WTC11 (cell line): ENCODE results near the gene CAMK1G. TPM values are rescaled to one million over a fixed set of nuclear protein-coding genes. Genes with fewer than 3 reads are reported as not detected.
A peak's percentile ranks its signal among the peaks of the same experiment; 100 is the strongest.

Source experiments
- ATAC-seq: fragments of 200-7000 bp; cut with Tn5 transposase; 2 replicates; pipeline ENCODE4 v1.10.0; 2021; ENCODE audit warnings: mild to moderate bottlenecking, moderate library complexity
- CTCF ChIA-PET: fragments of 300-600 bp; sonication (Branson Sonifier 250); formaldehyde crosslinking; loops from one replicate; lab custom pipeline; 2021; ENCODE audit warnings: antibody characterized with exemption; lab: Charles Lee
- POLR2A ChIA-PET: fragments of 350-600 bp; sonication (Branson Sonifier 250); formaldehyde crosslinking; loops from one replicate; lab custom pipeline; 2021; ENCODE audit warnings: antibody characterized with exemption; lab: Charles Lee
- DNase-seq: peaks from one replicate; pipeline ENCODE4 v3.0.0; 2021; ENCODE audit warnings: low spot score
- H3K27ac Mint-ChIP-seq: 2 replicates; pipeline ENCODE4 v1.8.0; 2021; ENCODE audit warnings: mixed read lengths
- H3K27me3 Mint-ChIP-seq: 2 replicates; pipeline ENCODE4 v1.8.0; 2021; ENCODE audit warnings: low read depth, mild to moderate bottlenecking, moderate library complexity, mixed read lengths
- H3K36me3 Mint-ChIP-seq: 2 replicates; pipeline ENCODE4 v1.8.0; 2021; ENCODE audit warnings: mixed read lengths
- H3K4me1 Mint-ChIP-seq: 2 replicates; pipeline ENCODE4 v1.8.0; 2022; ENCODE audit warnings: mixed read lengths
- H3K4me3 Mint-ChIP-seq: 2 replicates; pipeline ENCODE4 v1.8.0; 2021; ENCODE audit warnings: mild to moderate bottlenecking, moderate library complexity, mixed read lengths
- H3K9me3 Mint-ChIP-seq: 2 replicates; pipeline ENCODE4 v1.8.0; 2021; ENCODE audit warnings: mixed read lengths
- ELF4 ChIP-seq: sonication (generic); formaldehyde crosslinking; IDR thresholded peaks from 2 replicates; pipeline ENCODE4 v1.8.1; 2022; ENCODE audit warnings: low read depth, mild to moderate bottlenecking, moderate library complexity, missing genetic modification reagents
- FOXK1 ChIP-seq: sonication (generic); formaldehyde crosslinking; IDR thresholded peaks from 2 replicates; pipeline ENCODE4 v1.8.0; 2022; ENCODE audit warnings: mild to moderate bottlenecking, moderate library complexity, missing genetic modification reagents
- MXD4 ChIP-seq: fragments of 250-450 bp; sonication (Bioruptor Pico); IDR thresholded peaks from 2 replicates; pipeline ENCODE4 v1.8.0; 2021; ENCODE audit warnings: mild to moderate bottlenecking, moderate library complexity, borderline replicate concordance
- NFE2L1 ChIP-seq: sonication (generic); formaldehyde crosslinking; IDR thresholded peaks from 2 replicates; pipeline ENCODE4 v1.8.1; 2023; ENCODE audit warnings: missing genetic modification reagents
- NFYB ChIP-seq: sonication (generic); formaldehyde crosslinking; conservative IDR thresholded peaks from 2 replicates; pipeline ENCODE4 v1.8.0; 2022; ENCODE audit warnings: low read depth, missing genetic modification reagents
- NR2C2 ChIP-seq: sonication (generic); formaldehyde crosslinking; IDR thresholded peaks from 2 replicates; pipeline ENCODE4 v1.8.0; 2022; ENCODE audit warnings: mild to moderate bottlenecking, missing genetic modification reagents
- PRRX2 ChIP-seq: fragments of 250-450 bp; sonication (Bioruptor Pico); IDR thresholded peaks from 2 replicates; pipeline ENCODE4 v1.8.0; 2021; ENCODE audit warnings: mild to moderate bottlenecking
- SP1 ChIP-seq: sonication (generic); formaldehyde crosslinking; conservative IDR thresholded peaks from 2 replicates; pipeline ENCODE4 v1.8.1; 2022; ENCODE audit warnings: missing genetic modification reagents
- TEAD1 ChIP-seq: sonication (generic); formaldehyde crosslinking; IDR thresholded peaks from 2 replicates; pipeline ENCODE4 v1.8.0; 2022; ENCODE audit warnings: mild to moderate bottlenecking, missing genetic modification reagents
- ZNF121 ChIP-seq: sonication (generic); formaldehyde crosslinking; IDR thresholded peaks from 2 replicates; pipeline ENCODE4 v1.8.0; 2023; ENCODE audit warnings: missing genetic modification reagents
- ZNF671 ChIP-seq: fragments of 250-450 bp; sonication (Bioruptor Pico); IDR thresholded peaks from 2 replicates; pipeline ENCODE4 v1.8.0; 2021; ENCODE audit warnings: mild to moderate bottlenecking
- total RNA-seq: library from RNA; stranded (reverse); gene quantifications from 3 replicates; pipeline ENCODE4 v1.2.3, GENCODE V29; 2021
- TF ChIP-seq, protein P1 (sequence below): fragments of 250-450 bp; sonication (Bioruptor Pico); IDR thresholded peaks from 2 replicates; pipeline ENCODE4 v1.9.0; 2021; ENCODE audit warnings: mild to moderate bottlenecking, borderline replicate concordance
- TF ChIP-seq, protein P2 (sequence below): fragments of 200-600 bp; IDR thresholded peaks from 2 replicates; pipeline ENCODE4 v1.8.0; 2022; ENCODE audit warnings: antibody characterized with exemption
- TF ChIP-seq, protein P3 (sequence below): sonication (generic); formaldehyde crosslinking; IDR thresholded peaks from 2 replicates; pipeline ENCODE4 v1.8.1; 2023; ENCODE audit warnings: mild to moderate bottlenecking, missing genetic modification reagents
- TF ChIP-seq, protein P4 (sequence below): sonication (generic); formaldehyde crosslinking; IDR thresholded peaks from 2 replicates; pipeline ENCODE4 v1.8.0; 2022; ENCODE audit warnings: mild to moderate bottlenecking, missing genetic modification reagents
- TF ChIP-seq, protein P5 (sequence below): sonication (generic); formaldehyde crosslinking; IDR thresholded peaks from 2 replicates; pipeline ENCODE4 v1.8.0; 2022; ENCODE audit warnings: mild to moderate bottlenecking, missing genetic modification reagents
- TF ChIP-seq, protein P6 (sequence below): fragments of 250-450 bp; sonication (Bioruptor Pico); IDR thresholded peaks from 2 replicates; pipeline ENCODE4 v2.1.2; 2022; ENCODE audit warnings: mild to moderate bottlenecking, moderate library complexity

Gene CAMK1G
- total RNA-seq, 1 experiment from 2014 or later: 0.28 TPM

DNA sequence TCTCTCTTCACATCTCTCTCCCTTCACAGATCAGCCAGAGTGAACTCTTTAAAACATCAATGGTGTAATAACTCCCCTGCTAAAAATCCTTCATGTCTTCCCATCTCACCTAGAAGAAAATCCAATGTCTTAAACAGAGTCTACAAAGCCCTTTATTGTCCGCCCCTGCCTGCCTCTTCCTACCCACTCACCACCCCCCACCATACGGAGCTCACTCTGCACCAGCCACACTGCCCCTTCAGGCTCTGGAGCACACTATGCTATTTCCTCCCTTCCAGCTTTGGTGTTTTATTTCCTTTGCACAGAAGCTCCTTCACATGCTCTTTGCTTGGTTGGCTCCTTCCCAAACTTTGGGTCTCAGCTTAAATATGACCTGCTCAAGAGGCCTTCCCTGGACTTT, 10.2 kb downstream of the CAMK1G start:
- Mint-ChIP-seq H3K36me3 (no peaks in the 10 kb centered on the region), H3K27ac (no peak overlapping the region)
- CTCF ChIA-PET: interaction anchor here (0.5 to 5.2 kb wide), 9 partner anchors 10 to 213 kb away, joined by 3 to 76 read pairs (median 4); partner anchors contain the start of gene CAMK1G
- TF ChIP-seq SP1 (CRISPR knock-in tag) (no peak), MXD4 (no peak), NFE2L1 (CRISPR knock-in tag) (no peak), ZNF121 (CRISPR knock-in tag) (no peak), TEAD1 (no peak), NFYB (CRISPR knock-in tag) (no peak), NR2C2 (no peak), ZNF671 (CRISPR knock-in tag) (no peak), ELF4 (CRISPR knock-in tag) (no peak), FOXK1 (CRISPR knock-in tag) (no peak), PRRX2 (CRISPR knock-in tag) (no peak)
- TF ChIP-seq, protein P1, sequence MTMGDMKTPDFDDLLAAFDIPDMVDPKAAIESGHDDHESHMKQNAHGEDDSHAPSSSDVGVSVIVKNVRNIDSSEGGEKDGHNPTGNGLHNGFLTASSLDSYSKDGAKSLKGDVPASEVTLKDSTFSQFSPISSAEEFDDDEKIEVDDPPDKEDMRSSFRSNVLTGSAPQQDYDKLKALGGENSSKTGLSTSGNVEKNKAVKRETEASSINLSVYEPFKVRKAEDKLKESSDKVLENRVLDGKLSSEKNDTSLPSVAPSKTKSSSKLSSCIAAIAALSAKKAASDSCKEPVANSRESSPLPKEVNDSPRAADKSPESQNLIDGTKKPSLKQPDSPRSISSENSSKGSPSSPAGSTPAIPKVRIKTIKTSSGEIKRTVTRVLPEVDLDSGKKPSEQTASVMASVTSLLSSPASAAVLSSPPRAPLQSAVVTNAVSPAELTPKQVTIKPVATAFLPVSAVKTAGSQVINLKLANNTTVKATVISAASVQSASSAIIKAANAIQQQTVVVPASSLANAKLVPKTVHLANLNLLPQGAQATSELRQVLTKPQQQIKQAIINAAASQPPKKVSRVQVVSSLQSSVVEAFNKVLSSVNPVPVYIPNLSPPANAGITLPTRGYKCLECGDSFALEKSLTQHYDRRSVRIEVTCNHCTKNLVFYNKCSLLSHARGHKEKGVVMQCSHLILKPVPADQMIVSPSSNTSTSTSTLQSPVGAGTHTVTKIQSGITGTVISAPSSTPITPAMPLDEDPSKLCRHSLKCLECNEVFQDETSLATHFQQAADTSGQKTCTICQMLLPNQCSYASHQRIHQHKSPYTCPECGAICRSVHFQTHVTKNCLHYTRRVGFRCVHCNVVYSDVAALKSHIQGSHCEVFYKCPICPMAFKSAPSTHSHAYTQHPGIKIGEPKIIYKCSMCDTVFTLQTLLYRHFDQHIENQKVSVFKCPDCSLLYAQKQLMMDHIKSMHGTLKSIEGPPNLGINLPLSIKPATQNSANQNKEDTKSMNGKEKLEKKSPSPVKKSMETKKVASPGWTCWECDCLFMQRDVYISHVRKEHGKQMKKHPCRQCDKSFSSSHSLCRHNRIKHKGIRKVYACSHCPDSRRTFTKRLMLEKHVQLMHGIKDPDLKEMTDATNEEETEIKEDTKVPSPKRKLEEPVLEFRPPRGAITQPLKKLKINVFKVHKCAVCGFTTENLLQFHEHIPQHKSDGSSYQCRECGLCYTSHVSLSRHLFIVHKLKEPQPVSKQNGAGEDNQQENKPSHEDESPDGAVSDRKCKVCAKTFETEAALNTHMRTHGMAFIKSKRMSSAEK (CRISPR knock-in tag): no peak
- TF ChIP-seq, protein P2, sequence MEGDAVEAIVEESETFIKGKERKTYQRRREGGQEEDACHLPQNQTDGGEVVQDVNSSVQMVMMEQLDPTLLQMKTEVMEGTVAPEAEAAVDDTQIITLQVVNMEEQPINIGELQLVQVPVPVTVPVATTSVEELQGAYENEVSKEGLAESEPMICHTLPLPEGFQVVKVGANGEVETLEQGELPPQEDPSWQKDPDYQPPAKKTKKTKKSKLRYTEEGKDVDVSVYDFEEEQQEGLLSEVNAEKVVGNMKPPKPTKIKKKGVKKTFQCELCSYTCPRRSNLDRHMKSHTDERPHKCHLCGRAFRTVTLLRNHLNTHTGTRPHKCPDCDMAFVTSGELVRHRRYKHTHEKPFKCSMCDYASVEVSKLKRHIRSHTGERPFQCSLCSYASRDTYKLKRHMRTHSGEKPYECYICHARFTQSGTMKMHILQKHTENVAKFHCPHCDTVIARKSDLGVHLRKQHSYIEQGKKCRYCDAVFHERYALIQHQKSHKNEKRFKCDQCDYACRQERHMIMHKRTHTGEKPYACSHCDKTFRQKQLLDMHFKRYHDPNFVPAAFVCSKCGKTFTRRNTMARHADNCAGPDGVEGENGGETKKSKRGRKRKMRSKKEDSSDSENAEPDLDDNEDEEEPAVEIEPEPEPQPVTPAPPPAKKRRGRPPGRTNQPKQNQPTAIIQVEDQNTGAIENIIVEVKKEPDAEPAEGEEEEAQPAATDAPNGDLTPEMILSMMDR: no peak
- TF ChIP-seq, protein P3, sequence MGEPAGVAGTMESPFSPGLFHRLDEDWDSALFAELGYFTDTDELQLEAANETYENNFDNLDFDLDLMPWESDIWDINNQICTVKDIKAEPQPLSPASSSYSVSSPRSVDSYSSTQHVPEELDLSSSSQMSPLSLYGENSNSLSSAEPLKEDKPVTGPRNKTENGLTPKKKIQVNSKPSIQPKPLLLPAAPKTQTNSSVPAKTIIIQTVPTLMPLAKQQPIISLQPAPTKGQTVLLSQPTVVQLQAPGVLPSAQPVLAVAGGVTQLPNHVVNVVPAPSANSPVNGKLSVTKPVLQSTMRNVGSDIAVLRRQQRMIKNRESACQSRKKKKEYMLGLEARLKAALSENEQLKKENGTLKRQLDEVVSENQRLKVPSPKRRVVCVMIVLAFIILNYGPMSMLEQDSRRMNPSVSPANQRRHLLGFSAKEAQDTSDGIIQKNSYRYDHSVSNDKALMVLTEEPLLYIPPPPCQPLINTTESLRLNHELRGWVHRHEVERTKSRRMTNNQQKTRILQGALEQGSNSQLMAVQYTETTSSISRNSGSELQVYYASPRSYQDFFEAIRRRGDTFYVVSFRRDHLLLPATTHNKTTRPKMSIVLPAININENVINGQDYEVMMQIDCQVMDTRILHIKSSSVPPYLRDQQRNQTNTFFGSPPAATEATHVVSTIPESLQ (CRISPR knock-in tag): no peak
- TF ChIP-seq, protein P4, sequence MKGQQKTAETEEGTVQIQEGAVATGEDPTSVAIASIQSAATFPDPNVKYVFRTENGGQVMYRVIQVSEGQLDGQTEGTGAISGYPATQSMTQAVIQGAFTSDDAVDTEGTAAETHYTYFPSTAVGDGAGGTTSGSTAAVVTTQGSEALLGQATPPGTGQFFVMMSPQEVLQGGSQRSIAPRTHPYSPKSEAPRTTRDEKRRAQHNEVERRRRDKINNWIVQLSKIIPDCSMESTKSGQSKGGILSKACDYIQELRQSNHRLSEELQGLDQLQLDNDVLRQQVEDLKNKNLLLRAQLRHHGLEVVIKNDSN: no peak
- TF ChIP-seq, protein P5, sequence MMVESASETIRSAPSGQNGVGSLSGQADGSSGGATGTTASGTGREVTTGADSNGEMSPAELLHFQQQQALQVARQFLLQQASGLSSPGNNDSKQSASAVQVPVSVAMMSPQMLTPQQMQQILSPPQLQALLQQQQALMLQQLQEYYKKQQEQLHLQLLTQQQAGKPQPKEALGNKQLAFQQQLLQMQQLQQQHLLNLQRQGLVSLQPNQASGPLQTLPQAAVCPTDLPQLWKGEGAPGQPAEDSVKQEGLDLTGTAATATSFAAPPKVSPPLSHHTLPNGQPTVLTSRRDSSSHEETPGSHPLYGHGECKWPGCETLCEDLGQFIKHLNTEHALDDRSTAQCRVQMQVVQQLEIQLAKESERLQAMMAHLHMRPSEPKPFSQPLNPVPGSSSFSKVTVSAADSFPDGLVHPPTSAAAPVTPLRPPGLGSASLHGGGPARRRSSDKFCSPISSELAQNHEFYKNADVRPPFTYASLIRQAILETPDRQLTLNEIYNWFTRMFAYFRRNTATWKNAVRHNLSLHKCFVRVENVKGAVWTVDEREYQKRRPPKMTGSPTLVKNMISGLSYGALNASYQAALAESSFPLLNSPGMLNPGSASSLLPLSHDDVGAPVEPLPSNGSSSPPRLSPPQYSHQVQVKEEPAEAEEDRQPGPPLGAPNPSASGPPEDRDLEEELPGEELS (CRISPR knock-in tag): no peak
- TF ChIP-seq, protein P6, sequence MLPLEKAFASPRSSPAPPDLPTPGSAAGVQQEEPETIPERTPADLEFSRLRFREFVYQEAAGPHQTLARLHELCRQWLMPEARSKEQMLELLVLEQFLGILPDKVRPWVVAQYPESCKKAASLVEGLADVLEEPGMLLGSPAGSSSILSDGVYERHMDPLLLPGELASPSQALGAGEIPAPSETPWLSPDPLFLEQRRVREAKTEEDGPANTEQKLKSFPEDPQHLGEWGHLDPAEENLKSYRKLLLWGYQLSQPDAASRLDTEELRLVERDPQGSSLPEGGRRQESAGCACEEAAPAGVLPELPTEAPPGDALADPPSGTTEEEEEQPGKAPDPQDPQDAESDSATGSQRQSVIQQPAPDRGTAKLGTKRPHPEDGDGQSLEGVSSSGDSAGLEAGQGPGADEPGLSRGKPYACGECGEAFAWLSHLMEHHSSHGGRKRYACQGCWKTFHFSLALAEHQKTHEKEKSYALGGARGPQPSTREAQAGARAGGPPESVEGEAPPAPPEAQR (CRISPR knock-in tag): no peak
- TF ChIP-seq, all 79 proteins: peak for 0
- H3K27me3 Mint-ChIP-seq: no peaks in the 10 kb centered on the region
- H3K4me1 Mint-ChIP-seq: no peaks in the 10 kb centered on the region
- no peaks in the 10 kb centered on the region for H3K9me3 Mint-ChIP-seq
- POLR2A ChIA-PET: no interaction called here
- DNase-seq (no peak), ATAC-seq (peak; percentile 25; the same call in 1 of the 2 replicates)
- no peak overlapping the region for H3K4me3 Mint-ChIP-seq
